GM23338 (cell line): Measurements from ENCODE around the gene RBBP8. TPM values are rescaled to one million over a fixed set of nuclear protein-coding genes. Genes with fewer than 3 reads are reported as not detected.

Experiments used
- ATAC-seq: fragments of 200-7000 bp; cut with Tn5 transposase; 3 replicates; pipeline ENCODE4 v1.9.1; 2020
- DNase-seq: peaks from one replicate; pipeline ENCODE4 v3.0.0-alpha.2; 2015; ENCODE audit warnings: low spot score
- H2AFZ ChIP-seq: fragments of 200-600 bp; sonication (generic); 2 replicates; pipeline ENCODE4 v1.8.0; 2016; ENCODE audit warnings: antibody characterized with exemption, mild to moderate bottlenecking, moderate library complexity
- H3F3A ChIP-seq: fragments of 200-600 bp; sonication (generic); replicated peaks from 2 replicates; pipeline ENCODE4 v1.8.0; 2017; ENCODE audit warnings: antibody characterized with exemption, mixed run types, low read depth
- H3K27ac ChIP-seq: fragments of 200-600 bp; sonication (generic); 2 replicates; pipeline ENCODE4 v1.6.1; 2016; ENCODE audit warnings: low read depth
- H3K27me3 ChIP-seq: fragments of 200-600 bp; sonication (generic); 2 replicates; pipeline ENCODE4 v1.8.0; 2016; ENCODE audit warnings: mild to moderate bottlenecking, mixed run types, moderate library complexity; ENCODE audit not compliant: insufficient read depth
- H3K36me3 ChIP-seq: fragments of 200-600 bp; sonication (generic); 2 replicates; pipeline ENCODE4 v1.8.0; 2016; ENCODE audit warnings: mild to moderate bottlenecking; ENCODE audit not compliant: insufficient read depth
- H3K4me1 ChIP-seq: fragments of 200-600 bp; sonication (generic); 2 replicates; pipeline ENCODE4 v1.8.0; 2016; ENCODE audit warnings: mild to moderate bottlenecking, moderate library complexity; ENCODE audit not compliant: insufficient read depth
- H3K4me2 ChIP-seq: fragments of 200-600 bp; sonication (generic); 2 replicates; pipeline ENCODE4 v1.7.1; 2017; ENCODE audit warnings: mixed run types
- H3K4me3 ChIP-seq: fragments of 200-600 bp; sonication (generic); 2 replicates; pipeline ENCODE4 v1.6.1; 2016; ENCODE audit warnings: mixed run types
- H3K79me2 ChIP-seq: fragments of 200-600 bp; sonication (generic); replicated peaks from 2 replicates; pipeline ENCODE4 v1.8.0; 2017; ENCODE audit warnings: mild to moderate bottlenecking; ENCODE audit not compliant: insufficient read depth
- H3K9me2 ChIP-seq: fragments of 200-600 bp; sonication (generic); 2 replicates; pipeline ENCODE4 v1.8.0; 2017; ENCODE audit not compliant: insufficient read depth
- H4K20me1 ChIP-seq: fragments of 200-600 bp; sonication (generic); replicated peaks from 2 replicates; pipeline ENCODE4 v1.8.0; 2017; ENCODE audit warnings: mild to moderate bottlenecking; ENCODE audit not compliant: insufficient read depth
- H3K27ac Mint-ChIP-seq: 2 replicates; pipeline ENCODE4 v1.8.0; 2020; ENCODE audit warnings: inconsistent platforms, mild to moderate bottlenecking, moderate library complexity, mixed read lengths
- H3K27me3 Mint-ChIP-seq: 3 replicates; pipeline ENCODE4 v1.8.0; 2022; ENCODE audit warnings: low read depth, mild to moderate bottlenecking, moderate library complexity, mixed read lengths, inconsistent platforms; ENCODE audit not compliant: insufficient read depth, poor library complexity
- H3K36me3 Mint-ChIP-seq: 3 replicates; pipeline ENCODE4 v1.8.0; 2021; ENCODE audit warnings: low read depth, mild to moderate bottlenecking, inconsistent platforms, moderate library complexity, mixed read lengths
- H3K4me1 Mint-ChIP-seq: 3 replicates; pipeline ENCODE4 v1.8.0; 2020; ENCODE audit warnings: mild to moderate bottlenecking, inconsistent platforms, mixed read lengths
- H3K4me3 Mint-ChIP-seq: 3 replicates; pipeline ENCODE4 v1.8.0; 2021; ENCODE audit warnings: moderate library complexity, mild to moderate bottlenecking, inconsistent platforms, mixed read lengths
- H3K9me3 Mint-ChIP-seq: 3 replicates; pipeline ENCODE4 v1.8.0; 2020; ENCODE audit warnings: moderate library complexity, mild to moderate bottlenecking, inconsistent platforms, mixed read lengths
- CREB1 ChIP-seq: fragments of 250-450 bp; sonication (Bioruptor Pico); IDR thresholded peaks from 2 replicates; pipeline ENCODE4 v1.5.0; 2020; ENCODE audit warnings: low read depth, mild to moderate bottlenecking, moderate library complexity
- CTCF ChIP-seq, 2 experiments: fragments of 200-600 bp in 1 of 2; sonication (generic) in 1 of 2; conservative IDR thresholded peaks; 2 replicates each; pipeline versions ENCODE4 v1.5.1 to v1.6.1; 2016 to 2017; ENCODE audit warnings: antibody characterized with exemption in 2 of 2, low read depth in 2 of 2, mild to moderate bottlenecking in 2 of 2, moderate library complexity in 1 of 2
- ETS1 ChIP-seq: IDR thresholded peaks from 2 replicates; pipeline ENCODE4 v1.6.1; 2016; ENCODE audit warnings: antibody characterized with exemption
- EZH2 ChIP-seq: fragments of 200-600 bp; sonication (generic); IDR thresholded peaks from one replicate; pipeline ENCODE4 v1.8.0; 2017; ENCODE audit warnings: antibody characterized with exemption, mild to moderate bottlenecking, low read depth; ENCODE audit not compliant: unreplicated experiment
- EZH2phosphoT487 ChIP-seq: fragments of 200-600 bp; sonication (generic); IDR thresholded peaks from one replicate; pipeline ENCODE4 v1.8.1; 2018; ENCODE audit warnings: antibody characterized with exemption; ENCODE audit not compliant: unreplicated experiment
- JUNB ChIP-seq: IDR thresholded peaks from one replicate; pipeline ENCODE4 v1.6.1; 2016; ENCODE audit warnings: antibody characterized with exemption; ENCODE audit not compliant: unreplicated experiment
- NANOG ChIP-seq: IDR thresholded peaks from 2 replicates; pipeline ENCODE4 v1.6.1; 2016; ENCODE audit warnings: antibody characterized with exemption, borderline replicate concordance
- POLR2AphosphoS5 ChIP-seq: IDR thresholded peaks from 2 replicates; pipeline ENCODE4 v1.6.1; 2016; ENCODE audit warnings: antibody characterized with exemption, low read depth
- REST ChIP-seq: IDR thresholded peaks from one replicate; pipeline ENCODE4 v1.6.1; 2018; ENCODE audit warnings: antibody characterized with exemption; ENCODE audit not compliant: unreplicated experiment
- STAT1 ChIP-seq: IDR thresholded peaks from one replicate; pipeline ENCODE4 v1.6.1; 2016; ENCODE audit warnings: antibody characterized with exemption; ENCODE audit not compliant: unreplicated experiment
- ZNF114 ChIP-seq: fragments of 250-450 bp; sonication (Bioruptor Pico); IDR thresholded peaks from 2 replicates; pipeline ENCODE4 v1.5.0; 2020; ENCODE audit warnings: mild to moderate bottlenecking, moderate library complexity
- ZNF331 ChIP-seq: fragments of 250-450 bp; sonication (Bioruptor Pico); IDR thresholded peaks from 2 replicates; pipeline ENCODE4 v1.5.0; 2020; ENCODE audit warnings: low read depth, mild to moderate bottlenecking, moderate library complexity
- ZNF462 ChIP-seq: fragments of 250-450 bp; sonication (Bioruptor Pico); IDR thresholded peaks from 2 replicates; pipeline ENCODE4 v1.5.0; 2020; ENCODE audit warnings: mild to moderate bottlenecking, moderate library complexity
- polyA plus RNA-seq: library from polyadenylated mRNA; unstranded; fragments of >200 nt; fragmentation: Nextera tagmentation; extraction: Ambion mirVana; gene quantifications from 2 replicates; pipeline ENCODE4 v1.2.1, GENCODE V29; 2016
- total RNA-seq: library from RNA; depleted of rRNA; stranded (reverse); fragments of >200 nt; shearing (Covaris generic); gene quantifications from 2 replicates; pipeline ENCODE4 v1.2.3, GENCODE V29; 2014

RBBP8 gene
- total and polyA plus RNA-seq, 2 experiments from 2014 or later, result 53.3 to 55.6 TPM

- TF ChIP-seq POLR2AphosphoS5 (no peak), ZNF331 (CRISPR knock-in tag) (no peak), CREB1 (no peak), JUNB (no peak), REST (no peak), ZNF114 (CRISPR knock-in tag) (no peak), STAT1 (no peak), ETS1 (no peak), EZH2phosphoT487 (no peak), ZNF462 (no peak), NANOG (no peak), EZH2 (no peak), CTCF (conservative IDR thresholded peaks at IDR 0.05; ENCODE audit: low read depth in 2 of 2) (no peak)
- 0 out of 2 replicates have a peak, but pooled peaks cover 5% of the 10 kb centered on the region for H3K4me1 ChIP-seq
- no peaks in the 10 kb centered on the region for H3K36me3 ChIP-seq
- Mint-ChIP-seq H3K36me3 (no peaks in the 10 kb centered on the region), H3K27me3 (peaks cover 11% of the 10 kb centered on the region), H3K9me3 (no peaks in the 10 kb centered on the region; the same call in 2 of the 3 replicates), H3K4me1 (peaks cover 13% of the 10 kb centered on the region), H3K4me3 (no peak overlapping the region), H3K27ac (no peak overlapping the region)
- H3K9me2 ChIP-seq, result peaks cover 5% of the 10 kb centered on the region; the same call in 1 of the 2 replicates
- DNase-seq, result peak; percentile 36
- no peaks in the 10 kb centered on the region for H3K79me2 ChIP-seq
- ATAC-seq, result peak; percentile 77
- no peaks in the 10 kb centered on the region for H3K27me3 ChIP-seq
- no peak overlapping the region for H3K4me2 ChIP-seq
- H2AFZ ChIP-seq, result peak overlapping the region; percentile 65; the same call in 1 of the 2 replicates
- no peak overlapping the region for H3K27ac ChIP-seq
- H4K20me1 ChIP-seq, result no peaks in the 10 kb centered on the region
- no peak overlapping the region for H3K4me3 ChIP-seq
- no peaks in the 10 kb centered on the region for H3F3A ChIP-seq
These were observed 104.5 kb downstream of the RBBP8 start for GRCh38 chr18:23037646-23038045.
